ENCODE results near the gene CLPTM1. TPM values are rescaled to one million over a fixed set of nuclear protein-coding genes. Genes with fewer than 3 reads are reported as not detected.

CLPTM1 gene
- total RNA-seq, 1 experiment from 2014 or later: 44.9 TPM

DNA sequence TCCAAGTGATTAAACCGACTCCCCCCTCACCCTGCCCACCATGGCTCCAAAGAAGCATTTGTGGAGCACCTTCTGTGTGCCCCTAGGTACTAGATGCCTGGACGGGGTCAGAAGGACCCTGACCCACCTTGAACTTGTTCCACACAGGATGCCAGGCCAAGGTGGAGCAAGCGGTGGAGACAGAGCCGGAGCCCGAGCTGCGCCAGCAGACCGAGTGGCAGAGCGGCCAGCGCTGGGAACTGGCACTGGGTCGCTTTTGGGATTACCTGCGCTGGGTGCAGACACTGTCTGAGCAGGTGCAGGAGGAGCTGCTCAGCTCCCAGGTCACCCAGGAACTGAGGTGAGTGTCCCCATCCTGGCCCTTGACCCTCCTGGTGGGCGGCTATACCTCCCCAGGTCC, 47.6 kb upstream of the CLPTM1 start:
- no peak for DNase-seq

DNA sequence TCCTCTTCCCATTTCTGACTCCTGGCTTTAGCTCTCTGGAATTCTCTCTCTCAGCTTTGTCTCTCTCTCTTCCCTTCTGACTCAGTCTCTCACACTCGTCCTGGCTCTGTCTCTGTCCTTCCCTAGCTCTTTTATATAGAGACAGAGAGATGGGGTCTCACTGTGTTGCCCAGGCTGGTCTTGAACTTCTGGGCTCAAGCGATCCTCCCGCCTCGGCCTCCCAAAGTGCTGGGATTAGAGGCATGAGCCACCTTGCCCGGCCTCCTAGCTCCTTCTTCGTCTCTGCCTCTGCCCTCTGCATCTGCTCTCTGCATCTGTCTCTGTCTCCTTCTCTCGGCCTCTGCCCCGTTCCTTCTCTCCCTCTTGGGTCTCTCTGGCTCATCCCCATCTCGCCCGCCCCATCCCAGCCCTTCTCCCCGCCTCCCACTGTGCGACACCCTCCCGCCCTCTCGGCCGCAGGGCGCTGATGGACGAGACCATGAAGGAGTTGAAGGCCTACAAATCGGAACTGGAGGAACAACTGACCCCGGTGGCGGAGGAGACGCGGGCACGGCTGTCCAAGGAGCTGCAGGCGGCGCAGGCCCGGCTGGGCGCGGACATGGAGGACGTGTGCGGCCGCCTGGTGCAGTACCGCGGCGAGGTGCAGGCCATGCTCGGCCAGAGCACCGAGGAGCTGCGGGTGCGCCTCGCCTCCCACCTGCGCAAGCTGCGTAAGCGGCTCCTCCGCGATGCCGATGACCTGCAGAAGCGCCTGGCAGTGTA, 46.9 kb upstream of the CLPTM1 start:
- no peak overlapping the region for H3K4me3 ChIP-seq (ENCODE audit: low read length)
- H3K4me2 ChIP-seq (ENCODE audit: low read length): no peak overlapping the region
- ATAC-seq: no peak
- no peaks in the 10 kb centered on the region for H4K20me1 ChIP-seq (ENCODE audit: low read length)
- H3K9me3 ChIP-seq (ENCODE audit: low read length): no peaks in the 10 kb centered on the region
- ChIA-PET CTCF (no interaction called here), POLR2A (ENCODE audit: unreplicated experiment) (interaction anchor here (0.6 kb wide), 1 partner anchor 268 kb away, joined by 5 read pairs; no protein-coding TSS in a partner anchor)
- TF ChIP-seq, protein P1, sequence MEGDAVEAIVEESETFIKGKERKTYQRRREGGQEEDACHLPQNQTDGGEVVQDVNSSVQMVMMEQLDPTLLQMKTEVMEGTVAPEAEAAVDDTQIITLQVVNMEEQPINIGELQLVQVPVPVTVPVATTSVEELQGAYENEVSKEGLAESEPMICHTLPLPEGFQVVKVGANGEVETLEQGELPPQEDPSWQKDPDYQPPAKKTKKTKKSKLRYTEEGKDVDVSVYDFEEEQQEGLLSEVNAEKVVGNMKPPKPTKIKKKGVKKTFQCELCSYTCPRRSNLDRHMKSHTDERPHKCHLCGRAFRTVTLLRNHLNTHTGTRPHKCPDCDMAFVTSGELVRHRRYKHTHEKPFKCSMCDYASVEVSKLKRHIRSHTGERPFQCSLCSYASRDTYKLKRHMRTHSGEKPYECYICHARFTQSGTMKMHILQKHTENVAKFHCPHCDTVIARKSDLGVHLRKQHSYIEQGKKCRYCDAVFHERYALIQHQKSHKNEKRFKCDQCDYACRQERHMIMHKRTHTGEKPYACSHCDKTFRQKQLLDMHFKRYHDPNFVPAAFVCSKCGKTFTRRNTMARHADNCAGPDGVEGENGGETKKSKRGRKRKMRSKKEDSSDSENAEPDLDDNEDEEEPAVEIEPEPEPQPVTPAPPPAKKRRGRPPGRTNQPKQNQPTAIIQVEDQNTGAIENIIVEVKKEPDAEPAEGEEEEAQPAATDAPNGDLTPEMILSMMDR (conservative IDR thresholded peaks at IDR 0.05; ENCODE audit: low read depth, low read length): no peak
- TF ChIP-seq EZH2 (IDR thresholded peaks at IDR 0.05; ENCODE audit: low read length, unreplicated experiment) (no peak), EZH2phosphoT487 (IDR thresholded peaks at IDR 0.05; ENCODE audit: borderline replicate concordance, low read length) (no peak)
- no peak overlapping the region for H3K9ac ChIP-seq (ENCODE audit: low read length)
- no TSS peak for BruUV-seq (replicated peaks)
- DNase-seq: no peak
- no peaks in the 10 kb centered on the region for H3K79me2 ChIP-seq (ENCODE audit: low read length)
- H2AFZ ChIP-seq (ENCODE audit: low read length): no peak overlapping the region
- peaks cover 10% of the 10 kb centered on the region for H3K4me1 ChIP-seq (ENCODE audit: insufficient read depth, low read length)
- H3F3A ChIP-seq (ENCODE audit: low read length, unreplicated experiment): no peaks in the 10 kb centered on the region
- H3K36me3 ChIP-seq (ENCODE audit: low read depth, low read length): no peaks in the 10 kb centered on the region
- H3K9me2 ChIP-seq (replicated peaks; ENCODE audit: low read length): no peaks in the 10 kb centered on the region
- no peak overlapping the region for H3K27ac ChIP-seq (ENCODE audit: low read length)
- H3K27me3 ChIP-seq (ENCODE audit: low read length): no peaks in the 10 kb centered on the region
- intact Hi-C loops (cut with micrococcal nuclease): no loop called here

More for the DNA sequence above, 47.6 kb upstream of the CLPTM1 start:
- H4K20me1 ChIP-seq (ENCODE audit: low read length): no peaks in the 10 kb centered on the region
- no TSS peak for BruUV-seq (replicated peaks)
- TF ChIP-seq EZH2 (IDR thresholded peaks at IDR 0.05; ENCODE audit: low read length, unreplicated experiment) (no peak), EZH2phosphoT487 (IDR thresholded peaks at IDR 0.05; ENCODE audit: borderline replicate concordance, low read length) (no peak)
- TF ChIP-seq, protein P1 (conservative IDR thresholded peaks at IDR 0.05; ENCODE audit: low read depth, low read length): no peak
- POLR2A ChIA-PET (ENCODE audit: unreplicated experiment): interaction anchor here (0.6 kb wide), 1 partner anchor 267 kb away, joined by 5 read pairs; no protein-coding TSS in a partner anchor
- no peaks in the 10 kb centered on the region for H3K9me2 ChIP-seq (replicated peaks; ENCODE audit: low read length)
- no peak overlapping the region for H3K27ac ChIP-seq (ENCODE audit: low read length)
- no peaks in the 10 kb centered on the region for H3F3A ChIP-seq (ENCODE audit: low read length, unreplicated experiment)
- no peak for ATAC-seq
- H3K27me3 ChIP-seq (ENCODE audit: low read length): no peaks in the 10 kb centered on the region
- no peaks in the 10 kb centered on the region for H3K9me3 ChIP-seq (ENCODE audit: low read length)
- H3K4me3 ChIP-seq (ENCODE audit: low read length): no peak overlapping the region
- no peaks in the 10 kb centered on the region for H3K79me2 ChIP-seq (ENCODE audit: low read length)
- H3K9ac ChIP-seq (ENCODE audit: low read length): no peak overlapping the region
- intact Hi-C loops (cut with micrococcal nuclease): no loop called here
- H2AFZ ChIP-seq (ENCODE audit: low read length): no peak overlapping the region
- H3K4me1 ChIP-seq (ENCODE audit: insufficient read depth, low read length): peaks cover 10% of the 10 kb centered on the region
- no peaks in the 10 kb centered on the region for H3K36me3 ChIP-seq (ENCODE audit: low read depth, low read length)
- no peak overlapping the region for H3K4me2 ChIP-seq (ENCODE audit: low read length)
- CTCF ChIA-PET: no interaction called here

DNA sequence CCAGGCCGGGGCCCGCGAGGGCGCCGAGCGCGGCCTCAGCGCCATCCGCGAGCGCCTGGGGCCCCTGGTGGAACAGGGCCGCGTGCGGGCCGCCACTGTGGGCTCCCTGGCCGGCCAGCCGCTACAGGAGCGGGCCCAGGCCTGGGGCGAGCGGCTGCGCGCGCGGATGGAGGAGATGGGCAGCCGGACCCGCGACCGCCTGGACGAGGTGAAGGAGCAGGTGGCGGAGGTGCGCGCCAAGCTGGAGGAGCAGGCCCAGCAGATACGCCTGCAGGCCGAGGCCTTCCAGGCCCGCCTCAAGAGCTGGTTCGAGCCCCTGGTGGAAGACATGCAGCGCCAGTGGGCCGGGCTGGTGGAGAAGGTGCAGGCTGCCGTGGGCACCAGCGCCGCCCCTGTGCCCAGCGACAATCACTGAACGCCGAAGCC, 46.3 kb upstream of the CLPTM1 start:
- Histone ChIP-seq H3K4me3 (ENCODE audit: low read length) (no peak overlapping the region), H2AFZ (ENCODE audit: low read length) (no peak overlapping the region), H3K27ac (ENCODE audit: low read length) (no peak overlapping the region), H3K27me3 (ENCODE audit: low read length) (no peaks in the 10 kb centered on the region), H3K79me2 (ENCODE audit: low read length) (no peaks in the 10 kb centered on the region), H3K36me3 (ENCODE audit: low read depth, low read length) (no peaks in the 10 kb centered on the region), H3K9me3 (ENCODE audit: low read length) (no peaks in the 10 kb centered on the region), H3K4me2 (ENCODE audit: low read length) (no peak overlapping the region), H3K4me1 (ENCODE audit: insufficient read depth, low read length) (peaks cover 10% of the 10 kb centered on the region), H4K20me1 (ENCODE audit: low read length) (no peaks in the 10 kb centered on the region), H3F3A (ENCODE audit: low read length, unreplicated experiment) (no peaks in the 10 kb centered on the region), H3K9ac (ENCODE audit: low read length) (no peak overlapping the region), H3K9me2 (replicated peaks; ENCODE audit: low read length) (no peaks in the 10 kb centered on the region)
- intact Hi-C loops (cut with micrococcal nuclease): no loop called here
- ATAC-seq: no peak
- CTCF ChIA-PET: no interaction called here
- no TSS peak for BruUV-seq (replicated peaks)
- TF ChIP-seq, protein P1 (conservative IDR thresholded peaks at IDR 0.05; ENCODE audit: low read depth, low read length): no peak
- no peak for TF ChIP-seq EZH2 (IDR thresholded peaks at IDR 0.05; ENCODE audit: low read length, unreplicated experiment)
- no peak for TF ChIP-seq EZH2phosphoT487 (IDR thresholded peaks at IDR 0.05; ENCODE audit: borderline replicate concordance, low read length)
- POLR2A ChIA-PET (ENCODE audit: unreplicated experiment): no interaction called here
- DNase-seq: no peak

Measured in PC-3 (cell line).